Measurements from ENCODE around the gene ITIH6.
"Not testable (repeated sequence)": the region's sequence is repeated elsewhere in the genome, so short reads cannot be mapped to it uniquely, and the experiment has no call there.

Gene ITIH6

GRCh38 chrX:54785901-54786300, 12.2 kb downstream of the ITIH6 start:
- H3K4me1 Mint-ChIP-seq (ENCODE audit: low read depth): no peaks in the 10 kb centered on the region
- H3K27ac Mint-ChIP-seq: no peak overlapping the region

GRCh38 chrX:54776987-54777672, 20.9 kb downstream of the ITIH6 start:
- Mint-ChIP-seq H3K9me3 (no peaks in the 10 kb centered on the region), H3K4me3 (no peak overlapping the region), H3K36me3 (ENCODE audit: low read depth) (no peaks in the 10 kb centered on the region), H3K4me1 (ENCODE audit: low read depth) (peaks cover 9% of the 10 kb centered on the region), H3K27ac (no peak overlapping the region), H3K27me3 (ENCODE audit: low read depth) (peaks cover 6% of the 10 kb centered on the region)
- no peak for DNase-seq (ENCODE audit: low spot score)

More at GRCh38 chrX:54785901-54786300, 12.2 kb downstream of the ITIH6 start:
- no peaks in the 10 kb centered on the region for H3K36me3 Mint-ChIP-seq (ENCODE audit: low read depth)
- peaks cover 2% of the 10 kb centered on the region for H3K27me3 Mint-ChIP-seq (ENCODE audit: low read depth)
- DNase-seq (ENCODE audit: low spot score): no peak
- no peak overlapping the region for H3K4me3 Mint-ChIP-seq
- no peaks in the 10 kb centered on the region for H3K9me3 Mint-ChIP-seq

- Mint-ChIP-seq H3K27me3 (ENCODE audit: low read depth) (peaks cover 4% of the 10 kb centered on the region), H3K4me1 (ENCODE audit: low read depth) (peaks cover 9% of the 10 kb centered on the region), H3K9me3 (no peaks in the 10 kb centered on the region), H3K4me3 (no peak overlapping the region), H3K27ac (no peak overlapping the region), H3K36me3 (ENCODE audit: low read depth) (no peaks in the 10 kb centered on the region)
- DNase-seq (ENCODE audit: low spot score): no peak
Observed at GRCh38 chrX:54776061-54776460, 22.0 kb downstream of the ITIH6 start.

- H3K4me3 Mint-ChIP-seq; H3K36me3 Mint-ChIP-seq (ENCODE audit: low read depth); H3K27ac Mint-ChIP-seq; H3K9me3 Mint-ChIP-seq; DNase-seq (ENCODE audit: low spot score); H3K27me3 Mint-ChIP-seq (ENCODE audit: low read depth); H3K4me1 Mint-ChIP-seq (ENCODE audit: low read depth): not testable (repeated sequence)
Observed at GRCh38 chrX:54774391-54775094, 23.5 kb downstream of the ITIH6 start.

DNA sequence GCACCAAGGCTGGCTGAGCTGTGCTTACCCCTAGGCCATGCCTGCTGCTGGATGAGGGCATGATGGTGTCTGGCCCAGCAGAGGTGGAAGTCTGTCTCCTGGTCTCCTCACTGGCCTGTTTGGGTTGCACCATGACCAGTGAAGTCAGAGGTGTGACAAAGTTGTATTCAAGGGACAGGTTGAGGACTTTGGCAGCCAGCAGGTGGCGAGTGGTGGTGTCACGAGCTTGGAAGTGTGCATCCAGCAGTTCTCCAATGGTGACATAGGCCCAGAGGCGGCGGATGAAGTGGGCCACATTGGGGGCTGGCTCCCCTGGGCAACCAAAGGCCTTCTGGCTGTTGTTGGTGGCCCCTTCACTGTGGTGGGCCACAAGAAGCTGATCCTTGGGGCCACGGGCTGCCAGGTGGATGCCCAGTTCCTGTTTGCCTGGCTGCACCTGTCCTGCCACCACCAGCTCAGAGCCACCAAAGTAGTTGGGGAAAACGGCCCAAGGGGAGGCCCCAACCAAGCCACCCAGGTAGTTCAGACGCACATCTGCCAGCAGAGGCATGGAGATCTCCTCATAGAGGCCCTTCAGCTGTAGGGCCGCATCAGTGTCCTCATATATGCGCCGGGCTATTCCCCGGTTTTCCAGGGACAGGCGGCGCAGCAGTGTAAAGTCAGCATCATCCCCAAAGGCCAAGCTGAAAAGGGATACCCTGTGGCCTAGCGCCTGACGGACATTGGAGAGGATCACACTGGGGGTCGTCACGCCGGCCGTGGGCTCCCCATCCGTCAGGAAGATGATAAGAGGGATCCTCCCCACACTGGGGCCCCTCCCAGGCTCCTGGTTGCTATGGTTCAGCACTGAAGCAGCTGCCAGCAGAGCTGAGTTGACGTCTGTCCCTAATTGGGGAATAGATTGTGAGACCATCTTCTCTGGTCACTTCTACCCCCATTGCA, 39.7 kb downstream of the ITIH6 start:
- H3K9me3 Mint-ChIP-seq: no peaks in the 10 kb centered on the region
- H3K27ac Mint-ChIP-seq: no peak overlapping the region
- H3K27me3 Mint-ChIP-seq (ENCODE audit: low read depth): peaks cover 2% of the 10 kb centered on the region
- no peak for DNase-seq (ENCODE audit: low spot score)
- no peaks in the 10 kb centered on the region for H3K4me1 Mint-ChIP-seq (ENCODE audit: low read depth)
- H3K36me3 Mint-ChIP-seq (ENCODE audit: low read depth): no peaks in the 10 kb centered on the region
- H3K4me3 Mint-ChIP-seq: no peak overlapping the region

- no peak overlapping the region for H3K4me3 Mint-ChIP-seq
- no peaks in the 10 kb centered on the region for H3K4me1 Mint-ChIP-seq (ENCODE audit: low read depth)
- H3K9me3 Mint-ChIP-seq: no peaks in the 10 kb centered on the region
- H3K27me3 Mint-ChIP-seq (ENCODE audit: low read depth): peaks cover 3% of the 10 kb centered on the region
- H3K27ac Mint-ChIP-seq: no peak overlapping the region
- no peak for DNase-seq (ENCODE audit: low spot score)
- no peaks in the 10 kb centered on the region for H3K36me3 Mint-ChIP-seq (ENCODE audit: low read depth)
Observed at GRCh38 chrX:54754854-54755253, 43.2 kb downstream of the ITIH6 start.

GRCh38 chrX:54748626-54749025, 49.4 kb downstream of the ITIH6 start:
- no peaks in the 10 kb centered on the region for H3K4me1 Mint-ChIP-seq (ENCODE audit: low read depth)
- no peak overlapping the region for H3K27ac Mint-ChIP-seq
- H3K4me3 Mint-ChIP-seq: no peak overlapping the region
- no peaks in the 10 kb centered on the region for H3K36me3 Mint-ChIP-seq (ENCODE audit: low read depth)
- peaks cover 3% of the 10 kb centered on the region for H3K27me3 Mint-ChIP-seq (ENCODE audit: low read depth)
- H3K9me3 Mint-ChIP-seq: no peaks in the 10 kb centered on the region
- no peak for DNase-seq (ENCODE audit: low spot score)

GRCh38 chrX:54747733-54748393, 50.2 kb downstream of the ITIH6 start:
- Mint-ChIP-seq H3K4me1 (ENCODE audit: low read depth) (no peaks in the 10 kb centered on the region), H3K27ac (no peak overlapping the region), H3K4me3 (no peak overlapping the region), H3K9me3 (no peaks in the 10 kb centered on the region), H3K36me3 (ENCODE audit: low read depth) (no peaks in the 10 kb centered on the region), H3K27me3 (ENCODE audit: low read depth) (no peaks in the 10 kb centered on the region)
- peak; percentile 4 for DNase-seq (ENCODE audit: low spot score)

- H3K4me1 Mint-ChIP-seq (ENCODE audit: low read depth): no peaks in the 10 kb centered on the region
Observed at GRCh38 chrX:54746928-54747327, 51.1 kb downstream of the ITIH6 start.

DNA sequence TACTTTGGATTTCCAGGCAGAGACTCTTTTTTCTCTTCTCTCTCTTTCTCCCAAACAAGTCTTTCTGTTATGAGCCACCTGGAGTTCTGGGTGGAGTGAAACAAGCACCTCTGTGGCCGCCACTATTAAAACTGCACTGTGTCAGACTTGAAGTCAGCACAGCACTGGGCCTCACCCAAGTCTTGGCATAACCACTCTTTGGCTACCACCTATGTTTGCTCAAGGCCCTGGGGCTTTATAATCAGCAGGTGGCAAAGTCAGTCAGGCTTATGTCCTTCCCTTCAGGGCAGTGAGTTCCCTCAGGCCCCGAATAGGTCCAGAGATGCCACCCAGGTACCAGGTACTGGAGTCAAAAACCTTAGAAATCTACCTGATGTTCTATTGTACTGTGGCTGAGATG, 52.4 kb downstream of the ITIH6 start:
- no peak overlapping the region for H3K4me3 Mint-ChIP-seq
- no peak for DNase-seq (ENCODE audit: low spot score)
- H3K4me1 Mint-ChIP-seq (ENCODE audit: low read depth): no peaks in the 10 kb centered on the region
- H3K9me3 Mint-ChIP-seq: no peaks in the 10 kb centered on the region
- H3K27me3 Mint-ChIP-seq (ENCODE audit: low read depth): no peaks in the 10 kb centered on the region
- H3K27ac Mint-ChIP-seq: no peak overlapping the region
- H3K36me3 Mint-ChIP-seq (ENCODE audit: low read depth): no peaks in the 10 kb centered on the region

More at GRCh38 chrX:54746928-54747327, 51.1 kb downstream of the ITIH6 start:
- DNase-seq (ENCODE audit: low spot score): no peak
- no peaks in the 10 kb centered on the region for H3K27me3 Mint-ChIP-seq (ENCODE audit: low read depth)
- H3K27ac Mint-ChIP-seq: no peak overlapping the region
- no peaks in the 10 kb centered on the region for H3K36me3 Mint-ChIP-seq (ENCODE audit: low read depth)
- no peak overlapping the region for H3K4me3 Mint-ChIP-seq
- no peaks in the 10 kb centered on the region for H3K9me3 Mint-ChIP-seq

- not testable (repeated sequence) for H3K9me3 Mint-ChIP-seq; H3K4me3 Mint-ChIP-seq; H3K27ac Mint-ChIP-seq; H3K27me3 Mint-ChIP-seq (ENCODE audit: low read depth); H3K4me1 Mint-ChIP-seq (ENCODE audit: low read depth); H3K36me3 Mint-ChIP-seq (ENCODE audit: low read depth); DNase-seq (ENCODE audit: low spot score)
Observed at GRCh38 chrX:54738567-54738966, 59.5 kb downstream of the ITIH6 start.

DNA sequence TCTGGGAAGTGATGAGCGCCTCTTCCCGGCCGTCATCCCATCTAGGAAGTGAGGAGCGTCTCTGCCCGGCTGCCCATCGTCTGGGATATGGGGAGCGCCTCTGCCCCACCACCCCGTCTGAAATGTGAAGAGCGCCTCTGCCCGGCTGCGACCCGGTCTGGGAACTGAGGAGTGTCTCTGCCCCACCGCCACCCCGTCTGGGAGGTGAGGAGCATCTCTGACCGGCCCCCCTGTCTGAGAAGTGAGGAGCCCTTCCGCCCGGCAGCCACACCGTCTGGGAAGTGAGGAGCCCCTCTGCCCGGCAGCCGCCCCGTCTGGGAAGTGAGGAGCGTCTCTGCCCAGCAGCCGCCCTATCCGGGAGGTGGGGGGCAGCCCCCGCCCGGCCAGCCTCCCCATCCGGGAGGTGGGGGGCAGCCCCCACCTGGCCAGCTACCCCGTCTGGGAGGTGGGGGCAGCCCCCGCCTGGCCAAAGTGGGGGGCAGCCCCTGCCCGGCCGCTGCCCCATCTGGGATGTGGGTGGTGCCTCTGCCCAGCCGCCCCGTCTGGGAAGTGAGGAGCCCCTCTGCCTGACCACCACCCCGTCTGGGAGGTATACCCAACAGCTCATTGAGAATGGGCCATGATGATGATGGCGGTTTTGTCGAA, 61.6 kb downstream of the ITIH6 start:
- H3K27me3 Mint-ChIP-seq (ENCODE audit: low read depth); DNase-seq (ENCODE audit: low spot score); H3K36me3 Mint-ChIP-seq (ENCODE audit: low read depth); H3K9me3 Mint-ChIP-seq; H3K4me3 Mint-ChIP-seq; H3K4me1 Mint-ChIP-seq (ENCODE audit: low read depth); H3K27ac Mint-ChIP-seq: not testable (repeated sequence)

GRCh38 chrX:54721424-54721823, 76.6 kb downstream of the ITIH6 start:
- no peak overlapping the region for H3K4me3 Mint-ChIP-seq
- H3K36me3 Mint-ChIP-seq (ENCODE audit: low read depth): no peaks in the 10 kb centered on the region
- no peaks in the 10 kb centered on the region for H3K9me3 Mint-ChIP-seq
- no peaks in the 10 kb centered on the region for H3K27me3 Mint-ChIP-seq (ENCODE audit: low read depth)
- no peak for DNase-seq (ENCODE audit: low spot score)
- no peak overlapping the region for H3K27ac Mint-ChIP-seq
- no peaks in the 10 kb centered on the region for H3K4me1 Mint-ChIP-seq (ENCODE audit: low read depth)
